HCT116 (cell line): ENCODE data around the gene CLOCK. TPM values are rescaled to one million over a fixed set of nuclear protein-coding genes. Genes with fewer than 3 reads are reported as not detected.
A peak's percentile ranks its signal among the peaks of the same experiment; 100 is the strongest.

Experiments used
- ATAC-seq: fragments of 200-7000 bp; cut with Tn5 transposase; 2 replicates; pipeline ENCODE4 v1.9.1; 2020; ENCODE audit warnings: mild to moderate bottlenecking, moderate library complexity
- BruUV-seq: library from RNA; stranded (reverse); fragments of 400-500 nt; replicated peaks from 2 replicates; lab custom pipeline; 2021; lab: Mats Ljungman, UMichigan
- CTCF ChIA-PET: fragments of 300-600 bp; sonication (Branson Sonifier 250); formaldehyde crosslinking; loops from one replicate; lab custom pipeline; 2021; ENCODE audit warnings: antibody characterized with exemption; lab: Charles Lee
- POLR2A ChIA-PET: fragments of 300-600, 350-600 bp; sonication (Branson Sonifier 250); formaldehyde crosslinking; loops from one replicate; lab custom pipeline; 2021; ENCODE audit warnings: antibody characterized with exemption; lab: Charles Lee
- RAD21 ChIA-PET, 2 experiments: fragments of 300-600 bp; sonication (Branson Sonifier 250); formaldehyde crosslinking; loops; one replicate each; lab custom pipeline; 2023; ENCODE audit warnings: low total read pairs in 2 of 2; ENCODE audit not compliant: uncharacterized antibody in 2 of 2, unreplicated experiment in 2 of 2, low non-redundant PET in 1 of 2; lab: Charles Lee
- DNase-seq: peaks from one replicate; pipeline ENCODE4 v3.0.0-alpha.2; 2010; ENCODE audit warnings: low read depth, low spot score
- H2AFZ ChIP-seq: fragments of 200-600 bp; shearing (Covaris generic), sonication (generic); 2 replicates; pipeline ENCODE4 v1.6.1; 2017; ENCODE audit warnings: low read depth, mixed run types, mixed read lengths, antibody characterized with exemption, low read length; ENCODE audit not compliant: poor library complexity, severe bottlenecking
- H3K27ac ChIP-seq: 2 replicates; pipeline ENCODE4 v1.5.1; 2012; ENCODE audit warnings: low read depth, low read length
- H3K27me3 ChIP-seq: fragments of 200-600 bp; sonication (generic); 2 replicates; pipeline ENCODE4 v1.6.1; 2016; ENCODE audit warnings: mixed run types, low read length, mixed read lengths; ENCODE audit not compliant: insufficient read depth
- H3K36me3 ChIP-seq, 2 experiments: fragments of 200-500 bp in 1 of 2; fragments of 200-600 bp in 1 of 2; sonication (Bioruptor generic) in 1 of 2; sonication (generic) in 1 of 2; 2 replicates each; pipeline versions ENCODE4 v1.5.1 to v1.6.1; 2014 to 2016; ENCODE audit warnings: low read length in 2 of 2, inconsistent platforms in 1 of 2, mixed read lengths in 1 of 2, mixed run types in 1 of 2; ENCODE audit not compliant: insufficient read depth in 2 of 2, control insufficient read depth in 1 of 2
- H3K4me1 ChIP-seq, 2 experiments: fragments of 200-600 bp in 1 of 2; sonication (generic) in 1 of 2; 2 replicates each; pipeline versions ENCODE4 v1.5.1 to v1.6.1; 2012 to 2017; ENCODE audit warnings: low read length in 2 of 2, inconsistent platforms in 1 of 2, mild to moderate bottlenecking in 1 of 2, mixed read lengths in 1 of 2, mixed run types in 1 of 2, moderate library complexity in 1 of 2; ENCODE audit not compliant: insufficient read depth in 2 of 2, control insufficient read depth in 1 of 2
- H3K4me2 ChIP-seq: fragments of 200-600 bp; sonication (generic); 2 replicates; pipeline ENCODE4 v1.6.1; 2017; ENCODE audit warnings: mixed run types, low read length, mixed read lengths
- H3K4me3 ChIP-seq, 2 experiments: fragments of 200-600 bp in 1 of 2; sonication (generic) in 1 of 2; replicated peaks in 1 of 2; 2 replicates each; pipeline ENCODE4 v1.5.1; 2011 to 2016; ENCODE audit warnings: low read length in 2 of 2, control low read depth in 1 of 2, low read depth in 1 of 2, mild to moderate bottlenecking in 1 of 2, mixed read lengths in 1 of 2, mixed run types in 1 of 2
- H3K79me2 ChIP-seq: fragments of 200-600 bp; sonication (generic); 2 replicates; pipeline ENCODE4 v1.6.1; 2017; ENCODE audit warnings: mild to moderate bottlenecking, mixed run types, low read length, moderate library complexity, mixed read lengths; ENCODE audit not compliant: insufficient read depth
- H3K9ac ChIP-seq: fragments of 200-600 bp; sonication (generic); 2 replicates; pipeline ENCODE4 v1.6.1; 2016; ENCODE audit warnings: low read length, mixed read lengths
- H3K9me2 ChIP-seq: fragments of 200-600 bp; sonication (generic), shearing (Covaris generic); 2 replicates; pipeline ENCODE4 v1.6.1; 2017; ENCODE audit warnings: mixed run types, mild to moderate bottlenecking, moderate library complexity; ENCODE audit not compliant: insufficient read depth
- H3K9me3 ChIP-seq, 2 experiments: fragments of 200-500 bp in 1 of 2; fragments of 200-600 bp in 1 of 2; sonication (Bioruptor generic) in 1 of 2; sonication (generic) in 1 of 2; 2 replicates each; pipeline ENCODE4 v1.6.1; 2014 to 2017; ENCODE audit warnings: low read length in 2 of 2, mixed read lengths in 2 of 2, inconsistent platforms in 1 of 2, low read depth in 1 of 2, mild to moderate bottlenecking in 1 of 2, mixed run types in 1 of 2, moderate library complexity in 1 of 2; ENCODE audit not compliant: control insufficient read depth in 1 of 2, insufficient read depth in 1 of 2
- H4K20me1 ChIP-seq: fragments of 200-600 bp; sonication (generic), shearing (Covaris generic); 2 replicates; pipeline ENCODE4 v1.6.1; 2017; ENCODE audit warnings: mixed run types, mild to moderate bottlenecking, moderate library complexity; ENCODE audit not compliant: insufficient read depth
- CBX3 ChIP-seq: IDR thresholded peaks from 2 replicates; pipeline ENCODE4 v1.6.1; 2012; ENCODE audit warnings: low read depth
- CEBPB ChIP-seq: IDR thresholded peaks from 2 replicates; pipeline ENCODE4 v1.6.1; 2012; ENCODE audit warnings: low read depth
- EZH2 ChIP-seq: fragments of 200-600 bp; sonication (generic); IDR thresholded peaks from 2 replicates; pipeline ENCODE4 v1.6.1; 2017; ENCODE audit warnings: antibody characterized with exemption, mixed run types
- EZH2phosphoT487 ChIP-seq: fragments of 200-600 bp; IDR thresholded peaks from 2 replicates; pipeline ENCODE4 v1.6.1; 2018; ENCODE audit warnings: antibody characterized with exemption, borderline replicate concordance
- FOSL1 ChIP-seq: IDR thresholded peaks from 2 replicates; pipeline ENCODE4 v1.6.1; 2012; ENCODE audit warnings: low read depth
- JUND ChIP-seq: IDR thresholded peaks from 2 replicates; pipeline ENCODE4 v1.6.1; 2012
- POLR2A ChIP-seq: IDR thresholded peaks from 2 replicates; pipeline ENCODE4 v1.7.0; 2011; ENCODE audit warnings: borderline replicate concordance; ENCODE audit not compliant: insufficient read depth, insufficient read length; ENCODE audit errors: extremely low read depth
- RAD21 ChIP-seq: IDR thresholded peaks from 2 replicates; pipeline ENCODE4 v1.6.1; 2012; ENCODE audit warnings: low read depth, mild to moderate bottlenecking
- SIN3A ChIP-seq: IDR thresholded peaks from 2 replicates; pipeline ENCODE4 v1.6.1; 2012; ENCODE audit warnings: low read depth
- SP1 ChIP-seq: IDR thresholded peaks from 2 replicates; pipeline ENCODE4 v1.6.1; 2012; ENCODE audit warnings: low read depth
- SRF ChIP-seq: IDR thresholded peaks from 2 replicates; pipeline ENCODE4 v1.6.1; 2012; ENCODE audit warnings: low read depth
- YY1 ChIP-seq: IDR thresholded peaks from 2 replicates; pipeline ENCODE4 v1.6.1; 2011; ENCODE audit warnings: low read length, low read depth, moderate library complexity, mild to moderate bottlenecking; ENCODE audit not compliant: insufficient replicate concordance; ENCODE audit errors: extremely low read depth
- ZFX ChIP-seq: fragments of 450-650 bp; IDR thresholded peaks from 2 replicates; pipeline ENCODE4 v1.6.1; 2017
- ZNF274 ChIP-seq: fragments of 200-500 bp; sonication (Bioruptor generic); IDR thresholded peaks from 2 replicates; pipeline ENCODE4 v1.6.1; 2014; ENCODE audit warnings: mild to moderate bottlenecking, low read depth, low read length, inconsistent platforms
- intact Hi-C: fragments of 100-400 bp; cut with micrococcal nuclease; formaldehyde crosslinking; loops from 2 replicates; pipeline ENCODE4 v1.10.0; 2022
- total RNA-seq: library from RNA; stranded (reverse); gene quantifications from one replicate; pipeline ENCODE4 v1.2.1, GENCODE V29; 2021; ENCODE audit not compliant: unreplicated experiment
- TF ChIP-seq, protein P1 (sequence below): IDR thresholded peaks from 2 replicates; pipeline ENCODE4 v1.6.1; 2012; ENCODE audit warnings: low read depth
- TF ChIP-seq, protein P2 (sequence below): IDR thresholded peaks from 2 replicates; pipeline ENCODE4 v1.6.1; 2012
- TF ChIP-seq, protein P3 (sequence below): IDR thresholded peaks from 2 replicates; pipeline ENCODE4 v1.6.1; 2012

CLOCK gene
- total RNA-seq, 1 experiment from 2014 or later, result 38.7 TPM

DNA sequence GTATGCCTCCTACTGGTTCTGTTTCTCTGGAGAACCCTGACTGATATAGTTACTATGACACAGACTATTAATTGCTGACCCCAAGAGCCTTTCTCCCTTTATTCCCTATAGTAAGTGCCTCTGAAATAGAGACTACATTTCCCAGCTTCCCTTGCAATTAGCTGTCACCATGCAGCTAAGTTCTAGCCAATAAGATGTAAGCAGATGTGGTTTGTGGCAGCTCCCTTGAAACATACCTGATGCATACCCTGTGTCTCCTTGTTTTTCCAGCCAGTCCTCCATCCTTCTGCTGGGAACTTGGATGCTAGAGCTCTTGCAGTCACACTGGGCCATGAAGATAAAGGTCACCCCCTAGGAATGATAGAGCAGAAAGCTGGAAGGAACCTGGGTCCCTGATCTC, 160.6 kb downstream of the CLOCK start:
- Histone ChIP-seq H4K20me1 (no peaks in the 10 kb centered on the region), H3K9me3 (no peaks in the 10 kb centered on the region), H3K9ac (no peak overlapping the region), H3K79me2 (no peaks in the 10 kb centered on the region), H3K4me2 (0 out of 2 replicates have a peak overlapping the region, but pooled peaks have one; percentile 13), H3K27me3 (no peaks in the 10 kb centered on the region), H3K36me3 (no peaks in the 10 kb centered on the region), H3K9me2 (no peaks in the 10 kb centered on the region), H3K4me1 (peaks cover 0 to 6% of the 10 kb centered on the region in 2 experiments; a peak in 1 of 4 replicates), H3K27ac (no peak overlapping the region), H2AFZ (peak overlapping the region; percentile 92), H3K4me3 (no peak overlapping the region)
- DNase-seq (peak; percentile 34), ATAC-seq (peak; percentile 99)
- TF ChIP-seq, protein P1, sequence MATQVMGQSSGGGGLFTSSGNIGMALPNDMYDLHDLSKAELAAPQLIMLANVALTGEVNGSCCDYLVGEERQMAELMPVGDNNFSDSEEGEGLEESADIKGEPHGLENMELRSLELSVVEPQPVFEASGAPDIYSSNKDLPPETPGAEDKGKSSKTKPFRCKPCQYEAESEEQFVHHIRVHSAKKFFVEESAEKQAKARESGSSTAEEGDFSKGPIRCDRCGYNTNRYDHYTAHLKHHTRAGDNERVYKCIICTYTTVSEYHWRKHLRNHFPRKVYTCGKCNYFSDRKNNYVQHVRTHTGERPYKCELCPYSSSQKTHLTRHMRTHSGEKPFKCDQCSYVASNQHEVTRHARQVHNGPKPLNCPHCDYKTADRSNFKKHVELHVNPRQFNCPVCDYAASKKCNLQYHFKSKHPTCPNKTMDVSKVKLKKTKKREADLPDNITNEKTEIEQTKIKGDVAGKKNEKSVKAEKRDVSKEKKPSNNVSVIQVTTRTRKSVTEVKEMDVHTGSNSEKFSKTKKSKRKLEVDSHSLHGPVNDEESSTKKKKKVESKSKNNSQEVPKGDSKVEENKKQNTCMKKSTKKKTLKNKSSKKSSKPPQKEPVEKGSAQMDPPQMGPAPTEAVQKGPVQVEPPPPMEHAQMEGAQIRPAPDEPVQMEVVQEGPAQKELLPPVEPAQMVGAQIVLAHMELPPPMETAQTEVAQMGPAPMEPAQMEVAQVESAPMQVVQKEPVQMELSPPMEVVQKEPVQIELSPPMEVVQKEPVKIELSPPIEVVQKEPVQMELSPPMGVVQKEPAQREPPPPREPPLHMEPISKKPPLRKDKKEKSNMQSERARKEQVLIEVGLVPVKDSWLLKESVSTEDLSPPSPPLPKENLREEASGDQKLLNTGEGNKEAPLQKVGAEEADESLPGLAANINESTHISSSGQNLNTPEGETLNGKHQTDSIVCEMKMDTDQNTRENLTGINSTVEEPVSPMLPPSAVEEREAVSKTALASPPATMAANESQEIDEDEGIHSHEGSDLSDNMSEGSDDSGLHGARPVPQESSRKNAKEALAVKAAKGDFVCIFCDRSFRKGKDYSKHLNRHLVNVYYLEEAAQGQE, result no peak
- TF ChIP-seq RAD21 (no peak), YY1 (peak; percentile 33), SP1 (peak; percentile 20; the same call in 1 of the 2 replicates), POLR2A (no peak), JUND (no peak), CEBPB (no peak), ZFX (no peak), EZH2phosphoT487 (no peak), EZH2 (no peak), SRF (no peak), CBX3 (no peak), ZNF274 (no peak), FOSL1 (no peak), SIN3A (no peak)
- TF ChIP-seq, protein P2, sequence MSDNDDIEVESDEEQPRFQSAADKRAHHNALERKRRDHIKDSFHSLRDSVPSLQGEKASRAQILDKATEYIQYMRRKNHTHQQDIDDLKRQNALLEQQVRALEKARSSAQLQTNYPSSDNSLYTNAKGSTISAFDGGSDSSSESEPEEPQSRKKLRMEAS, result no peak
- TF ChIP-seq, protein P3, sequence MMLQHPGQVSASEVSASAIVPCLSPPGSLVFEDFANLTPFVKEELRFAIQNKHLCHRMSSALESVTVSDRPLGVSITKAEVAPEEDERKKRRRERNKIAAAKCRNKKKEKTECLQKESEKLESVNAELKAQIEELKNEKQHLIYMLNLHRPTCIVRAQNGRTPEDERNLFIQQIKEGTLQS, result no peak
- ChIA-PET POLR2A (interaction anchor here (1.9 kb wide), 1 partner anchor 9 kb away, joined by 12 read pairs; the partner anchor contains the start of gene TMEM165), RAD21 (interaction anchor here in 1 of 2 experiments (1.0 kb wide), 1 partner anchor 10 kb away, joined by 3 read pairs; the partner anchor contains the start of gene TMEM165), CTCF (no interaction called here)
- BruUV-seq, result no TSS peak
- intact Hi-C loops, result no loop called here
